ENCODE measurements around the gene ATP2C2. TPM values are rescaled to one million over a fixed set of nuclear protein-coding genes. Genes with fewer than 3 reads are reported as not detected.

Gene ATP2C2
- polyA plus RNA-seq, 1 donor (not counting 4 experiments of a cell fraction or from before 2014, with no cell fraction given): 0.96 TPM

DNA sequence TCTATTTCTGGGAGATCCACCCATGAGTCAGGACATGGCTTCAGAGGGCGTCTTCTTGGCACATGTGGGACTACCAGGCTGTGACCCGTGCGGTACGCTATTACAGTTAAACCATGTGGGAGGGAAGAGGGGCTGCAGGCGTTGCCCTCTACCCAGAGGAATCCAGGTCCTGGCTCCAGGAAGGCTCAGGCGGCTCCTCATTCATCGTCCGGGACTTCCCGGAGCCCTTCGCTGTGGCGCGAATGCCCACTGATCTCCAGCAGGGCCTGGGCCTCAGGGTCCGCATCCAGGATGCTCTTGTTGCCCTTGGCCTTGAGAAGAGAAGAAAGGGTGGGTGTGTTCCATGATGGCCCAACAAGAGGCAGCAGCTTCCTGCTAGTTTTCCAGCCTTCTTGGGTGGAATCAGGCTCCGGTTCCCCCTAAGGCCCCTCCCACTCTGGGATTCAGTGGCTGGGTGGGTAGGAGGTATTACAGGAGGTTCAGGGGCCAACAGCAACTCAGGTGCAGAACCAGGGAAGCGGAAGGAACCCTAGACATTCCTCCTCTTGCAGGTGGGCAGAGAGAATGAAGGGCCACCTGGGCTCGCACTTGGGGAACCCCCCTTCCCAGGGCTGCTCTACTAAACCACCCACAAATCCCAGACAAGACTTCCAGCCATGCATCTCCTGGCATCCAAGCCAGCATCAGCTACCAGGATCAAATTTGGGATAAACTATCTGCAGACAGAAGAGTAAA lies 111.5 kb downstream of the ATP2C2 start:
- no peak overlapping the region for H3K27ac ChIP-seq (ENCODE audit: control insufficient read depth, insufficient read depth, low read length)
- no peak overlapping the region for H2AFZ ChIP-seq (ENCODE audit: control insufficient read depth, low read length)
- peaks cover 10% of the 10 kb centered on the region for H4K20me1 ChIP-seq (ENCODE audit: control insufficient read depth, extremely low read depth, insufficient read depth, low read length)
- TF ChIP-seq, protein P1, sequence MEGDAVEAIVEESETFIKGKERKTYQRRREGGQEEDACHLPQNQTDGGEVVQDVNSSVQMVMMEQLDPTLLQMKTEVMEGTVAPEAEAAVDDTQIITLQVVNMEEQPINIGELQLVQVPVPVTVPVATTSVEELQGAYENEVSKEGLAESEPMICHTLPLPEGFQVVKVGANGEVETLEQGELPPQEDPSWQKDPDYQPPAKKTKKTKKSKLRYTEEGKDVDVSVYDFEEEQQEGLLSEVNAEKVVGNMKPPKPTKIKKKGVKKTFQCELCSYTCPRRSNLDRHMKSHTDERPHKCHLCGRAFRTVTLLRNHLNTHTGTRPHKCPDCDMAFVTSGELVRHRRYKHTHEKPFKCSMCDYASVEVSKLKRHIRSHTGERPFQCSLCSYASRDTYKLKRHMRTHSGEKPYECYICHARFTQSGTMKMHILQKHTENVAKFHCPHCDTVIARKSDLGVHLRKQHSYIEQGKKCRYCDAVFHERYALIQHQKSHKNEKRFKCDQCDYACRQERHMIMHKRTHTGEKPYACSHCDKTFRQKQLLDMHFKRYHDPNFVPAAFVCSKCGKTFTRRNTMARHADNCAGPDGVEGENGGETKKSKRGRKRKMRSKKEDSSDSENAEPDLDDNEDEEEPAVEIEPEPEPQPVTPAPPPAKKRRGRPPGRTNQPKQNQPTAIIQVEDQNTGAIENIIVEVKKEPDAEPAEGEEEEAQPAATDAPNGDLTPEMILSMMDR (optimal IDR thresholded peaks at IDR 0.05 in 1 of 3, IDR thresholded peaks at IDR 0.05 in 1 of 3, conservative IDR thresholded peaks at IDR 0.05 in 1 of 3; ENCODE audit: extremely low read depth in 1 of 3, insufficient read depth in 2 of 3, low read length in 3 of 3): no peak
- no peak for TF ChIP-seq EZH2 (IDR thresholded peaks at IDR 0.05; ENCODE audit: low read length)
- dilution Hi-C loops (cut with MboI; ENCODE audit: extremely low pct_ligation_motif_present, low sequenced_read_pairs): no loop called here
- no peak overlapping the region for H3K4me2 ChIP-seq (ENCODE audit: control insufficient read depth, extremely low read depth, insufficient read depth, low read depth, low read length)
- no peak overlapping the region for H3K4me3 ChIP-seq (ENCODE audit: control insufficient read depth in 2 of 3, extremely low read depth in 1 of 3, insufficient read depth in 2 of 3, low read depth in 1 of 3, low read length in 3 of 3)
- peaks cover 25% of the 10 kb centered on the region for H3K79me2 ChIP-seq (ENCODE audit: control insufficient read depth, insufficient read depth, low read length)
- H3K36me3 ChIP-seq (ENCODE audit: control insufficient read depth in 2 of 2, extremely low read depth in 1 of 2, insufficient read depth in 2 of 2, low read length in 2 of 2): peaks cover 42 to 50% of the 10 kb centered on the region in 2 experiments
- H3K4me1 ChIP-seq (ENCODE audit: control insufficient read depth, extremely low read depth, insufficient read depth, low read length): no peaks in the 10 kb centered on the region
- H3K9me1 ChIP-seq (ENCODE audit: control insufficient read depth, extremely low read depth, insufficient read depth, low read length): no peaks in the 10 kb centered on the region
- FAIRE-seq: no peak
- DNase-seq (ENCODE audit: low read depth, low spot score): no peak
- no peak overlapping the region for H3K9ac ChIP-seq (ENCODE audit: control insufficient read depth, extremely low read depth, insufficient read depth, low read length)
- H3K27me3 ChIP-seq (ENCODE audit: control insufficient read depth, extremely low read depth, insufficient read depth, low read length): no peaks in the 10 kb centered on the region
- H3K9me3 ChIP-seq (ENCODE audit: control insufficient read depth, low read depth, low read length): no peaks in the 10 kb centered on the region

DNA sequence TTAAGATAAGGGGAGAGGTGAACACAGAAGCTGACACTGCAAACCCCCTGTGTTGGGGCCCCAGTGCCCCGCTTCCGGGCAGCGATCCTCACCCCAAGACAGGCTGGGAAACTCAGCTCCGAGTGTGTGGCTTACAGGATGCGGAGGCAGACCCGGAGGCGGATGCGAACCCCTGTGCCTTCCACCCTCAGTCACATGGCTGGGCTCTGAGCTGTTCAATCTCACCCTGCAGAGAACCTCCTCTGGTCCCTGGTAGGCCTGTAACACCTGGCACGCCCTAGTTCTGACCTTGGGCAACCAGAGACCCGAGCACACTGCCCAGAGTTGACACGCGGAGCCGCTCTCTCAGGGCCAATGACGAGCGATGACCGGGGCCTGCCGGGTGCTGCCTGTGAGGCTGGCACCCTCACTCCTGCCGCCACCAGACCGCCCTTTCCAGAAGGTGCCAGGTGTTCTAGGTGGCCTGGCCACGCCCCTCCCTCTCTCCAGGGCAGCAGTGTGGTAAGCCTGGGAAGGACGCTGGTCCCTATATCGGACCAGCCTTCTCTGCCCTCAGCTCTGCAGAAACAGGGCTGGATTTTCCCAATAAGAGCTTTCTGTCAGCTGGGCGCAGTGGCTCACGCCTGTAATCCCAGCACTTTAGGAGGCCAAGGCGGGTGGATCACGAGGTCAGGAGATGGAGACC lies 112.9 kb downstream of the ATP2C2 start:
- no peak for FAIRE-seq
- Histone ChIP-seq H3K4me2 (ENCODE audit: control insufficient read depth, extremely low read depth, insufficient read depth, low read depth, low read length) (no peak overlapping the region), H3K4me1 (ENCODE audit: control insufficient read depth, extremely low read depth, insufficient read depth, low read length) (no peaks in the 10 kb centered on the region), H3K4me3 (ENCODE audit: control insufficient read depth in 2 of 3, extremely low read depth in 1 of 3, insufficient read depth in 2 of 3, low read depth in 1 of 3, low read length in 3 of 3) (no peak overlapping the region), H3K79me2 (ENCODE audit: control insufficient read depth, insufficient read depth, low read length) (peaks cover 13% of the 10 kb centered on the region), H3K27me3 (ENCODE audit: control insufficient read depth, extremely low read depth, insufficient read depth, low read length) (no peaks in the 10 kb centered on the region), H3K9me1 (ENCODE audit: control insufficient read depth, extremely low read depth, insufficient read depth, low read length) (no peaks in the 10 kb centered on the region), H3K36me3 (ENCODE audit: control insufficient read depth in 2 of 2, extremely low read depth in 1 of 2, insufficient read depth in 2 of 2, low read length in 2 of 2) (peaks cover 39 to 56% of the 10 kb centered on the region in 2 experiments), H4K20me1 (ENCODE audit: control insufficient read depth, extremely low read depth, insufficient read depth, low read length) (peaks cover 5% of the 10 kb centered on the region), H2AFZ (ENCODE audit: control insufficient read depth, low read length) (no peak overlapping the region), H3K27ac (ENCODE audit: control insufficient read depth, insufficient read depth, low read length) (no peak overlapping the region), H3K9me3 (ENCODE audit: control insufficient read depth, low read depth, low read length) (no peaks in the 10 kb centered on the region), H3K9ac (ENCODE audit: control insufficient read depth, extremely low read depth, insufficient read depth, low read length) (no peak overlapping the region)
- TF ChIP-seq, protein P1 (optimal IDR thresholded peaks at IDR 0.05 in 1 of 3, IDR thresholded peaks at IDR 0.05 in 1 of 3, conservative IDR thresholded peaks at IDR 0.05 in 1 of 3; ENCODE audit: extremely low read depth in 1 of 3, insufficient read depth in 2 of 3, low read length in 3 of 3): no peak
- TF ChIP-seq EZH2 (IDR thresholded peaks at IDR 0.05; ENCODE audit: low read length): no peak
- dilution Hi-C loops (cut with MboI; ENCODE audit: extremely low pct_ligation_motif_present, low sequenced_read_pairs): no loop called here
- DNase-seq (ENCODE audit: low read depth, low spot score): no peak
